Nephron (organoid): ENCODE results near the gene C16orf87.

Experiments
- H3K27ac Mint-ChIP-seq, 3 experiments: 2 replicates each; pipeline ENCODE4 v1.8.0; 2020; ENCODE audit warnings: mixed read lengths in 3 of 3, mild to moderate bottlenecking in 2 of 3, moderate library complexity in 1 of 3
- H3K27me3 Mint-ChIP-seq: 2 replicates; pipeline ENCODE4 v1.8.0; 2021; ENCODE audit warnings: low read depth, mild to moderate bottlenecking, moderate library complexity, mixed read lengths
- H3K36me3 Mint-ChIP-seq: 2 replicates; pipeline ENCODE4 v1.8.0; 2020; ENCODE audit warnings: low read depth, mixed read lengths
- H3K4me1 Mint-ChIP-seq: 2 replicates; pipeline ENCODE4 v1.8.0; 2020; ENCODE audit warnings: mixed read lengths
- H3K4me3 Mint-ChIP-seq, 3 experiments: 2 replicates each; pipeline ENCODE4 v1.8.0; 2020; ENCODE audit warnings: mild to moderate bottlenecking in 3 of 3, mixed read lengths in 3 of 3, moderate library complexity in 2 of 3
- H3K9me3 Mint-ChIP-seq: 2 replicates; pipeline ENCODE4 v1.8.0; 2020; ENCODE audit warnings: mixed read lengths
- CTCF ChIP-seq, 3 experiments: fragments of 200-600 bp; sonication (generic); IDR thresholded peaks; one replicate each; pipeline ENCODE4 v1.5.0; 2021; ENCODE audit warnings: antibody characterized with exemption in 3 of 3; ENCODE audit not compliant: unreplicated experiment in 3 of 3

C16orf87 gene

GRCh38 chr16:46854846-46855245, 23.9 kb upstream of the C16orf87 start:
- H3K4me3 Mint-ChIP-seq, result no peak overlapping the region
- no peaks in the 10 kb centered on the region for H3K9me3 Mint-ChIP-seq
- H3K36me3 Mint-ChIP-seq, result no peaks in the 10 kb centered on the region
- no peak overlapping the region for H3K27ac Mint-ChIP-seq
- peaks cover 12% of the 10 kb centered on the region for H3K27me3 Mint-ChIP-seq
- no peak for TF ChIP-seq CTCF (IDR thresholded peaks at IDR 0.05; ENCODE audit: unreplicated experiment in 3 of 3)
- peaks cover 14% of the 10 kb centered on the region for H3K4me1 Mint-ChIP-seq

- no peaks in the 10 kb centered on the region for H3K9me3 Mint-ChIP-seq
- peaks cover 12% of the 10 kb centered on the region for H3K27me3 Mint-ChIP-seq
- peak overlapping the region in 2 of 3 experiments; percentile 30 to 57 for H3K27ac Mint-ChIP-seq
- H3K36me3 Mint-ChIP-seq, result no peaks in the 10 kb centered on the region
- peak; percentile 85 to 88 (median 85) for TF ChIP-seq CTCF (IDR thresholded peaks at IDR 0.05; ENCODE audit: unreplicated experiment in 3 of 3)
- peaks cover 14% of the 10 kb centered on the region for H3K4me1 Mint-ChIP-seq
- H3K4me3 Mint-ChIP-seq, result no peak overlapping the region
Observed at GRCh38 chr16:46853713-46854443, 22.9 kb upstream of the C16orf87 start.

- Mint-ChIP-seq H3K9me3 (no peaks in the 10 kb centered on the region), H3K36me3 (no peaks in the 10 kb centered on the region), H3K27ac (no peak overlapping the region), H3K4me1 (peaks cover 6% of the 10 kb centered on the region), H3K4me3 (no peak overlapping the region), H3K27me3 (peaks cover 12% of the 10 kb centered on the region)
- TF ChIP-seq CTCF (IDR thresholded peaks at IDR 0.05; ENCODE audit: unreplicated experiment in 3 of 3), result no peak
Observed at GRCh38 chr16:46852130-46852529, 21.1 kb upstream of the C16orf87 start.

- H3K9me3 Mint-ChIP-seq, result no peaks in the 10 kb centered on the region
- TF ChIP-seq CTCF (IDR thresholded peaks at IDR 0.05; ENCODE audit: unreplicated experiment in 3 of 3), result no peak
- H3K36me3 Mint-ChIP-seq, result no peaks in the 10 kb centered on the region
Observed at GRCh38 chr16:46850619-46851555, 19.9 kb upstream of the C16orf87 start.

GRCh38 chr16:46848768-46849764, 18.1 kb upstream of the C16orf87 start:
- H3K36me3 Mint-ChIP-seq, result no peaks in the 10 kb centered on the region
- TF ChIP-seq CTCF (IDR thresholded peaks at IDR 0.05; ENCODE audit: unreplicated experiment in 3 of 3), result no peak
- peaks cover 4% of the 10 kb centered on the region for H3K4me1 Mint-ChIP-seq
- H3K9me3 Mint-ChIP-seq, result no peaks in the 10 kb centered on the region
- peaks cover 7% of the 10 kb centered on the region for H3K27me3 Mint-ChIP-seq
- no peak overlapping the region for H3K27ac Mint-ChIP-seq
- no peak overlapping the region for H3K4me3 Mint-ChIP-seq

More at GRCh38 chr16:46850619-46851555, 19.9 kb upstream of the C16orf87 start:
- no peak overlapping the region for H3K4me3 Mint-ChIP-seq
- H3K4me1 Mint-ChIP-seq, result peaks cover 6% of the 10 kb centered on the region
- no peak overlapping the region for H3K27ac Mint-ChIP-seq
- H3K27me3 Mint-ChIP-seq, result peaks cover 12% of the 10 kb centered on the region
